HCT116 (cell line): ENCODE results near the gene CETN1.

Source experiments
- ATF3 ChIP-seq: IDR thresholded peaks from 2 replicates; pipeline ENCODE4 v1.6.1; 2012
- CEBPB ChIP-seq: IDR thresholded peaks from 2 replicates; pipeline ENCODE4 v1.6.1; 2012; ENCODE audit warnings: low read depth
- CTCF ChIP-seq, 3 experiments: fragments of 200-600 bp in 1 of 3; sonication (generic) in 1 of 3; IDR thresholded peaks in 2 of 3; conservative IDR thresholded peaks in 1 of 3; 2 replicates each; pipeline ENCODE4 v1.5.1; 2012 to 2017; ENCODE audit warnings: low read depth in 2 of 3, low read length in 2 of 3, antibody characterized with exemption in 1 of 3, borderline replicate concordance in 1 of 3, control low read depth in 1 of 3, mild to moderate bottlenecking in 1 of 3, mixed read lengths in 1 of 3, mixed run types in 1 of 3, moderate library complexity in 1 of 3; ENCODE audit not compliant: insufficient read depth in 1 of 3
- EZH2 ChIP-seq: fragments of 200-600 bp; sonication (generic); IDR thresholded peaks from 2 replicates; pipeline ENCODE4 v1.6.1; 2017; ENCODE audit warnings: antibody characterized with exemption, mixed run types
- JUND ChIP-seq: IDR thresholded peaks from 2 replicates; pipeline ENCODE4 v1.6.1; 2012
- POLR2A ChIP-seq: IDR thresholded peaks from 2 replicates; pipeline ENCODE4 v1.7.0; 2011; ENCODE audit warnings: borderline replicate concordance; ENCODE audit not compliant: insufficient read depth, insufficient read length; ENCODE audit errors: extremely low read depth
- POLR2AphosphoS5 ChIP-seq: IDR thresholded peaks from 2 replicates; pipeline ENCODE4 v1.6.1; 2011; ENCODE audit warnings: mild to moderate bottlenecking, low read depth, low read length, moderate library complexity
- RAD21 ChIP-seq: IDR thresholded peaks from 2 replicates; pipeline ENCODE4 v1.6.1; 2012; ENCODE audit warnings: low read depth, mild to moderate bottlenecking
- SIN3A ChIP-seq: IDR thresholded peaks from 2 replicates; pipeline ENCODE4 v1.6.1; 2012; ENCODE audit warnings: low read depth
- SP1 ChIP-seq: IDR thresholded peaks from 2 replicates; pipeline ENCODE4 v1.6.1; 2012; ENCODE audit warnings: low read depth
- SRF ChIP-seq: IDR thresholded peaks from 2 replicates; pipeline ENCODE4 v1.6.1; 2012; ENCODE audit warnings: low read depth
- YY1 ChIP-seq: IDR thresholded peaks from 2 replicates; pipeline ENCODE4 v1.6.1; 2011; ENCODE audit warnings: low read length, low read depth, moderate library complexity, mild to moderate bottlenecking; ENCODE audit not compliant: insufficient replicate concordance; ENCODE audit errors: extremely low read depth
- TF ChIP-seq, protein P1 (sequence below): IDR thresholded peaks from 2 replicates; pipeline ENCODE4 v1.6.1; 2011; ENCODE audit warnings: mild to moderate bottlenecking, low read length, moderate library complexity; ENCODE audit not compliant: insufficient replicate concordance; ENCODE audit errors: extremely low read depth

DNA sequence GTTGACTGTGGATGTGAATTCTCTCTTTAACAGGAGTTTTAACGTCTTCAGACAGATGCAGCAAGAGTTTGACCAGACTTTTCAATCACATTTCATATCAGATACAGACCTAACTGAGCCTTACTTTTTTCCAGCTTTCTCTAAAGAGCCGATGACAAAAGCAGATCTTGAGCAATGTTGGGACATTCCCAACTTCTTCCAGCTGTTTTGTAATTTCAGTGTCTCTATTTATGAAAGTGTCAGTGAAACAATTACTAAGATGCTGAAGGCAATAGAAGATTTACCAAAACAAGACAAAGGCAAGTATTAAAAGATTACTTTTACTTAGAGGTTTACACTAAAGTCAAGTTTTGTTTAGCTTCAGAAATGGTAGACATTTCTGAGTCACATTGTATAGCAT, 47.1 kb downstream of the CETN1 start:
- no peak for TF ChIP-seq RAD21
- TF ChIP-seq SIN3A, result no peak
- no peak for TF ChIP-seq EZH2
- TF ChIP-seq SP1, result no peak
- TF ChIP-seq CTCF (IDR thresholded peaks at IDR 0.05 in 2 of 3, conservative IDR thresholded peaks at IDR 0.05 in 1 of 3; ENCODE audit: borderline replicate concordance in 1 of 3, insufficient read depth in 1 of 3, low read depth in 2 of 3, low read length in 2 of 3), result no peak
- TF ChIP-seq POLR2A, result no peak
- TF ChIP-seq, protein P1, sequence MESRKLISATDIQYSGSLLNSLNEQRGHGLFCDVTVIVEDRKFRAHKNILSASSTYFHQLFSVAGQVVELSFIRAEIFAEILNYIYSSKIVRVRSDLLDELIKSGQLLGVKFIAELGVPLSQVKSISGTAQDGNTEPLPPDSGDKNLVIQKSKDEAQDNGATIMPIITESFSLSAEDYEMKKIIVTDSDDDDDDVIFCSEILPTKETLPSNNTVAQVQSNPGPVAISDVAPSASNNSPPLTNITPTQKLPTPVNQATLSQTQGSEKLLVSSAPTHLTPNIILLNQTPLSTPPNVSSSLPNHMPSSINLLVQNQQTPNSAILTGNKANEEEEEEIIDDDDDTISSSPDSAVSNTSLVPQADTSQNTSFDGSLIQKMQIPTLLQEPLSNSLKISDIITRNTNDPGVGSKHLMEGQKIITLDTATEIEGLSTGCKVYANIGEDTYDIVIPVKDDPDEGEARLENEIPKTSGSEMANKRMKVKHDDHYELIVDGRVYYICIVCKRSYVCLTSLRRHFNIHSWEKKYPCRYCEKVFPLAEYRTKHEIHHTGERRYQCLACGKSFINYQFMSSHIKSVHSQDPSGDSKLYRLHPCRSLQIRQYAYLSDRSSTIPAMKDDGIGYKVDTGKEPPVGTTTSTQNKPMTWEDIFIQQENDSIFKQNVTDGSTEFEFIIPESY, result no peak
- no peak for TF ChIP-seq POLR2AphosphoS5
- no peak for TF ChIP-seq JUND
- TF ChIP-seq SRF, result no peak
- no peak for TF ChIP-seq YY1
- no peak for TF ChIP-seq ATF3
- TF ChIP-seq CEBPB, result no peak
